Activated T-helper 1 cell treated with Interleukin-2 at 50 U/mL for 16 hours (primary cell): ENCODE results near the gene UROC1.

ENCODE experiments used
- DNase-seq: peaks from one replicate; pipeline ENCODE4 v3.0.0-alpha.2; 2020; ENCODE audit warnings: low read depth

UROC1 gene

GRCh38 chr3:126517291-126517951 lies at the start of gene UROC1:
TSS of gene UROC1 (minus strand) at chr3:126517773. CDS start at chr3:126517719, 54 bp downstream.
- DNase-seq: no peak

- no peak for DNase-seq
These were observed 45.2 kb upstream of the UROC1 start for GRCh38 chr3:126562737-126563276.

DNA sequence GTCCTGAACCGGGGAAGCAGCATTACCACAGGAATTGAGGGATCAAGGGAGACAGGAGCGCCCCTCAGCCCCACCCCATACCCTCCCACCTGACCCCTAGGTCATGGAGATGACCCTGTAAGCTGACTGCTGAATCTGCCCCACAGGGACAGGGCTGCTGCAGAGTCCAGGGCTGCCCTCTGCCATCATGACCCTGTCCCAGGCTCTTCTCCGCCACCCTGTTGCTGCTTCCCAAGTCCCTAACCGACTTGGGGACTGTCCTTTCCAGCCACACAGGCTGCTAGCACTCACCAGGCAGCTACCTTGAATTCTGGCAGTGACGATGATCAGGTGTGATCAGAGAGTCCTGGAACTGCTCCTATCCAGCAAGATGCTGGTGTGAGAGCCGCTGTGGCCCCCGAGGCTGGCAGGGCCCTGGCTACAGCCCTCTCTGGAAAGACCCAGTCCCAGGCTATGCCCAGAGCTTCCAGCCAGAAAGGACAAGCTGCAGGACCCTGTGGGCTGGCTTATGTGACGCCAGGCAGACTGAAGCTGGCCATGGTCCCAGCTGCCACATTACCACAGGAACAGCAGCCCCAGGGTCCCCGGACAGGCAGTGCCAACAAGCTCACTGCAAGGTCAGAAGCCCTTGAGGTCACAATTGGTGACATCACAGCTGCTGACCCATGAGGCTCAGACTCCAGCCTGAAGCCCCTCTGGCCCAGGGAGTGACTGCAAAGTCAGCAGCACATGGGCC lies 40.9 kb upstream of the UROC1 start, which contains the start of gene C3orf22:
Gene C3orf22 (minus strand): TSS at position 597 of the 736 bp plus-strand sequence. CDS start 5,542 bp downstream, outside the sequence.
- no peak for DNase-seq

GRCh38 chr3:126557761-126558160 lies 40.2 kb upstream of the UROC1 start:
- DNase-seq: no peak

DNA sequence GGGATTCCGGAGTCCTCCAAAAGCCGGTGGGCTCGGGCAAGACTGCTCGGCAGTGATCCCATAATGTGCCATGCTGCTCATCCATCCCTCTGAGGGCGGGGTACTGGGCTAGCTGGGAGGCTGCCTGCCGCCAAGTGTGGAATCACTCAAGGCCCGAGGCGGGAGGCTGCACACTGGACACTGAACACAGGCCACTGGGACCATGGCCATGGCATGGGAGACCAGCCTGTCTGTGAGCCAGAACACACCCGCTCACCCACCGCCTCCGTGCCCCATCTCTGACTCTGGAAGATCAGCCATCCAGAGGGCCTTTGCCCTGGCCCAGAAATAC lies 39.8 kb upstream of the UROC1 start:
- DNase-seq: no peak

DNA sequence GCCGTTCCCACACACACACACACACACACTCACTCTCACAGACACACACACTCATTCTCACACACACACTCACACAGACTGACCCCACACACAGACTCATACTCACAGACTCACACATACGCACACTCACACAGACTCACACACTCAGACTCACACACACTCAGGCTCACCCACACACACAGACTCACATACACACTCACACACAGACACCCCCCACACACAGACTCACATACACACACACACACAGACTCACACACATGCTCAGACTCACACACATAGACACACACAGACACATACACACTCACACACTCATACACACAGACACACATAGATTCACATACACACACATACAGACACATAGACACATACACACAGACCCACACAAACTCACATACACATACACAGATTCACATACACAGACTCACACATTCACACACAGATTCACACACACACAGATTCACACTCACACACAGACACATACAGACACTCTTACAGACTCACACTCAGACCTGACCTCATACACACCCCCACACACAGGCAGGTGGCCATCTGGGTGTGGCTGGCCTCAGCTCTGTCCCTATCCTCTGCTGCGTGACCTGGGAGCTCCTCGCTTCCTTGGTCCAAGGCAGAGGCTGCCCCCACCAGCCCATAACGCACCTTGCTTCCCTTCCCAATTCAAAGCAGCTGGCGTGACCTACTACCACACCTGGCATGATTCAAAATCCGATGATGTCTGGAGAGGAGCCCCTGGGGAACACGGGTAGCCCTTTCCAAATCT lies 39.3 kb upstream of the UROC1 start:
- DNase-seq: no peak

GRCh38 chr3:126555795-126556636 lies 38.4 kb upstream of the UROC1 start:
- no peak for DNase-seq

DNA sequence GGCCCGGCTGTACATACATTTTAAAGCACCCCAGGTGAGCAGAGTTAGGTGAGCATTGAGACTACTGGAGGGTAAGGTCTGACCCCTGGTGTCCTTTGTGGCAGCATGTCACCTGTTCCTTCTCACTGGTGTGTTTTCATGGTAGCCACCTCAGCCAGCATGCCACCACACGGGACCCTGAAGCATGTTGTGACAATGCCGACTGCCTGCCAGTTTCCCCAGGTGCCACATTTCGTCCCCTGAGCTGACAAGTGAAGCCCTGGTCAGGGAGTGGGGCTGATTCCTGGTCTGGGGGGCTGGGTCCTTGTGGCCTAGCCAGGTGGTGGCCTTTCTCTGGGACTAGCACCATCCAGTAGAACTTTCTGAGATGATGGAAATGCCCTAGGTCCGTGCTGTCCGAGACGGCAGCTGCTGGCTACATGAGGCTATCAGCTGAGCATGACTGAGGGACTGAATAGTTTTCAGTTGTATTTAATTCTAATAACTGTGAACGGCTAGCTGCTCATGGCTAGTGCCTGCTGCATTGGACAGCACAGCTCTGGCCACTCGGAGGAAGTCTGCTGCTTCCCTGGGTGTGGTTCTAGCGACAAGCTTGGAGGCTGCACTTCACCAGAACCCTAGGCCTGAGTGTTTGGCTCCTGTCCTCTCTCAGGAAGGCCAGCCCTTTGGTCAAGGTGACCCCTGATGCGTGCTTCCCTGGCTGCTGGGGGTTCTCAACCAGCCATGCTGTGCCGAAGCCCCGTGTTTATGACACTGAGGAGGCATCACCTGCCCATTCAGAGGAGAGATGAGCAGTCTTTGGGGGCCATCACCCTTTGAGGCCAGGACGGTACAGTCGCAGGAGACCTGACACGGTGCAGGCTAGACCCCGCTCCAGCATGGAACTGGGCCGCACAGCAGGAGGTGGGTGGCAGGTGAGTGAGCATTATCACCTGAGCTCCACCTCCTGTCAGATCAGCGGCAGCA lies 37.3 kb upstream of the UROC1 start:
- no peak for DNase-seq

- no peak for DNase-seq
These were observed 35.9 kb upstream of the UROC1 start for GRCh38 chr3:126553284-126554084.

DNA sequence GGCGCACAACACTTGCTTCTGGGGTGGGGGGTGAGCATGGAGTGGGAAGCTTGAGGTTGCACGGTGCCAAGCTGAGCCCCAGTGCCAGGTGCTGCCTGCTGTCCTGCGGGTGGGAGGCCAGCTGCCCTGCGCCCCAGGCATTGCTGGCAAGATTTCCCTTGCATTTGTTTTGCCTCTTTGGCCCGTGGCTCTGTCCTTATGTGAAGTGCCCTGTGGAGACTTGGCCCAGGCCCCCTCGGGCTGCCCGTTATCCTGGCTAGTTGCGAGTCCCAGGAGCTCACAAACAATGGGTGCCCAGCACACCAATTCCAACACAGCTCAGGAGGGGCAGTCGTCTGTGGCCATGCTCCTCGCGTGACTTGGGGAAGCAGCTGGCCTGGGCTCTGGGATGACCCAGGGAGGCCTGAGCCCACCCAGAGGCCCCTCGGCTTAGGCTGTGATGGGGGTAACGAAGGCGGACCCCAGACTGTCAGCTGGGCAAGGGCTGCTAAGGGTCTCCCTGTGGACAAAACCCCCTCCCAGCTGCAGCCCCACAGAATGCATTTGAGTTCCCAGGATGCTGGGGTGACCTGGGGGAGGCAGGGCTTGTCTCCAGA lies 35.2 kb upstream of the UROC1 start:
- DNase-seq: no peak

DNA sequence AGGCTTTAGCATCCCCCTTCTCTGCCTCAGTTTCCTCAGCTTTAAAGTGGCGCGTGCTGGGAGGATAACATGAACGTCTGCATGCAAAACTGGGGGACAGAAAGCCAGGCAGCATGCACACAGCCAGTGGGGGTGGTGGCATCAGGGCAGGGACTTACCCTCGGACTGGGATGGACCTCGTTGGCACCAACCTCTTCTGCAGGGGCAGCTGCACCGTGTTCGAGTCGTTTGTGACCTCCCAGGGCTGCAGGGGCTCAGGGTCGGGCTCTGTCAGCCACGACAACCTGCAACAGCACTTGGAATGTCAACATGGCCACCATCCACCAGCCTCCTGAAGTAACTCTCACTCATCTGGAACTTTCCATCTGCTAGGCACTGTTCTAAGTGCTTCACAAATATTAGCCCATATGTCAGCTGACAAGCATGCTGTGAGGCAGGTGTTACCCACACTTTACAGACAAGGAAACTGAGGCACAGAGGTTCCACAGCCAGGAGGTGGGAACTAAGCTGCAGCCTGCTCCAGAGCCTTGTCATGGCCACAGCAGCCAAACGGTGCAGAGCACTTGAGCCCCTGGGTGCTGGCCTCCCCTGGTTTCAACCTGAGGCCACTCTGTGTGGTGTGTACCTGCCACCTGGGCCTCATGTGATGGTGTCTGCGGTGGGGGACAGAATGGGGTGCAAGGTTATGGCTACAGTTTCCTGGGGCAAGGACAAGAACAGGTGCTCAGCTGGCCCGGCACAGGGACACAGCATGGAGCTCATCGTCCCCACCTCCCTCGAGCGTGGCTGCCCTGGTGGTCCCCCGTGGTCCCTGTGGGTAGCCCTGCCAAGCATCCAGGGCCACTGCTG lies 34.5 kb upstream of the UROC1 start:
- no peak for DNase-seq

DNA sequence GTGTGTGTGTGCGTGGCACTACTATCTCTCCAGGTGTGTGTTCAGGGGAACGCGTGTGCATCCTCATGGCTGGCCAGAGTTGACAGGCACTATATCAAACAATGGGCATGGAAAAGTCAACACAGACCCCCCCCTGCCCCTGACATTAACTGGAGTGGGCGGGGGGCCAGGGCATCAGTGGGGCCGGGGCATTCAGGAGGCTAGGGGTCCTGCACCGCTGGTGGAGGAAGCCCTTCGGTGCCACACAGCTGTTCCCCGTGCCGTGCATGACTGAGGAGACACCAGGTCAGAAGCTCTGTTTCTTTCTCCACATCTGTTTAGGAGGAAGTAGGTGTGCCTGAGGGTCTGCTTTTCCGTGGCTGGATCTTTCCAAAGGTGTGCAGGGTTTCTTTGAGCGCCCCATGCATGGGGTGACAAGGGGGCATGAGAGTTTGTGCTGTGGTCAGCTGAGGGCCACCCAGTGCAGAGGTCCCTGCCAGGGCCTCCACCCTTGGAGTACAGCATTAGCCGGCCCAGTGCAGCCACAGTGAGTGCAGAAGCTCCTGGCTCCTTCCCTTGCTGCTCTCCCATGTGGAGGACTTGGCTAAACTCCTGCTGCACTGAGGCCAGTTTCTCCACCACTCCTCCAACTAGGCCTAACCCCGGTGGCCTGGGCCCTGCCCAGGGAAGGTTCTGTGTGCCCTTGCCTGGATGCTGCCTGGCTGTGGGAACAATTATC lies 33.7 kb upstream of the UROC1 start:
- no peak for DNase-seq

DNA sequence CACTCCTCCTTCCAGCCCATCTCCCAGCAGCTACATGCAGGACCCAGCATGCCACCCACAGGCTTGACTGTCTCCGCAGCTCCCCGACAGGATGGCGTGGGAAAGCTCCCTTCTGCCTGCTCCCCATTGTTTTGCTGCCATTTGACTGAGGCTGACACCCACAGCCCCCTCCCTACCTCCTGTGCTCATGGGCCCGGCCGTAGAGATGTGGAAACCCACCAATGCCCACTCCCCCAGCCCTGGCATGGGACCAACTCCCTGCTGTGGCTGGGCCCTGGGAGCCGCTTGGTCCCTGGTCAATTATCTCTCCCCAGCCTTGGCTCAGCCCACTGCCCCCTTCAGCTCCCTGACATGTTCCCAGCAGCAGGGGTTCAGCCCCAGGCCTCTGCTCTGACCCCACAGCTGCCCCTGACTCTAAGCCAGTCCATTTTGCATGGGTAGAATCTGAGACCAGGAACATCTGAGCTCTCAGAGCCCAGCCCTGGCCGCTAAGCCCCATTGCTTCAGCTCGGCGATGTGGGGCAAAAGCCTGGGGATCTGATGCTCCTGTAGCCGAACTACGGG lies 33.0 kb upstream of the UROC1 start:
- no peak for DNase-seq

DNA sequence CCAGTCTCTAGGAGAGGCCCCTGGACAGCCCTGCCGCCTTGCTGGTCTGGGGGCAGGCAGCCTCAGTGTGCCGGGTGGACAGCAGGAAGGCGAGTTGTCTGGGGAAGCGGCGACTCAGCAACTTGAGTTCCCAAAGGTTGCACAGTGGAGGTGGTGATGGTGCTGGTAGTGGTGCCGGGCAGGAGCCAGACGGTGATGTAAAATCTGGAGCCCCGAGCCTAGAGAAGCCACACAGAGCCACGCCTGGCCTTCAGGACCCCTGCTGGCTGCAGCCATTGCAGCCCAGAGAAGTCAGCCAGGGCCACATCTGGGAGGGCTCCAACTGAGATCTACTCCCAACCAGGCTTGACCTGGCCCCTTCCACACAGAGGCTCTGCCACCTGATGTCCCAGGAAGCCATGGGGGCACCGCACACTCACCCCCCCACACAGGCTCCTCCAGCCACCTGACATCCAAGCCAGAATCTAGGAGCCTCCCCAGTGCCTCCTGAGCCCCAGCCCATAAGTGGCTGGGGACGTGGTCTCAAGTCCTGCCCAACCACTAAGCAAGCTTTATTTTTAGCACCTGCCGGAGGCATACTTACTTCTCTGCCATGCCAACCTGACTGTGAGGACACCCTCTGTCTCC lies 32.4 kb upstream of the UROC1 start:
- DNase-seq: no peak

- no peak for DNase-seq
These were observed 31.2 kb upstream of the UROC1 start for GRCh38 chr3:126548556-126549466.

DNA sequence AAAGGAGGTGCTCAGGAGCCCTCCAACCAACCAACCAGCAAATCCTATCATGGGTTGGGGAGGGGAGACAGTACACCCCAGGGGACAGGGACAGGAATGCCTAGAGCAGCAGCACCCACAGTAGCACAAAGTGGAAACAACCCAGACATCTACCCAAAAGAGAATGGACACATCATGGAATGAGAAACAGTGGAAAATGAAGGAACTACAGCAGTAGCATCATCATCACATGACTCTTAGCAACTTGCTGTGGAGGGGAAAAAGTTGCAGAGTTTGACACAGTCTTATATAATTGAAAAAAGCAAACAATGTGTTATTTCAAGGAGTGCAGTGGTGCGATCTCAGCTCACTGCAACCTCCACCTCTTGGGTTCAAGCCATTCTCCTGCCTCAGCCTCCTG lies 30.1 kb upstream of the UROC1 start:
- DNase-seq: no peak
